ENCODE measurements around the gene ARHGAP6.

DNA sequence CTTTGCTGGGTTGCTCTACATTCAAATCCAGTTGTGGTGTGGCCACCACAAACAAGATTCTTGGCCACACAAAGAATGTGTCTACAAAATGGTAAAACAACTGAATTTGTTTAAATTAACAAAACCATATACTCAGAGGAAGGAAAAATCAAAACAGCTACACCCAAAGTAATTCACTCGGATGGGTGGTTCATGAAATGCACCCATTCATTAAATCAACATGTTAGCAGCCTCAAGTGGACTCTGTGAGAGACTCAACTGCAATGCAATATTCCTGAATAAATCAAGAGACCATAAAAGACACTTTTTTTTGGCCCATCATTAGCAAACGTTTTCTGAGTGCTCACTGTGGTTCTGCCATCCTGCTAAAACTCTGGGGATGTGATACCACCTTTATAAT, 383.7 kb downstream of the ARHGAP6 start:
- TF ChIP-seq CTCF (IDR thresholded peaks at IDR 0.05), result no peak
- no peak for TF ChIP-seq POLR2A (IDR thresholded peaks at IDR 0.05)

All from ovary (tissue), 3 donors.